HG03460 (cell line): Measurements from ENCODE around the gene KRTAP1-3.
"Not testable (repeated sequence)": the region's sequence is repeated elsewhere in the genome, so short reads cannot be mapped to it uniquely, and the experiment has no call there.

Experiments
- ATAC-seq: cut with Tn5 transposase; IDR thresholded peaks from one replicate; pipeline ENCODE4 v1.9.1; 2021; ENCODE audit not compliant: unreplicated experiment

Gene KRTAP1-3, protein sequence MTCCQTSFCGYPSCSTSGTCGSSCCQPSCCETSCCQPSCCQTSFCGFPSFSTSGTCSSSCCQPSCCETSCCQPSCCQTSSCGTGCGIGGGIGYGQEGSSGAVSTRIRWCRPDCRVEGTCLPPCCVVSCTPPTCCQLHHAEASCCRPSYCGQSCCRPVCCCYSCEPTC

DNA sequence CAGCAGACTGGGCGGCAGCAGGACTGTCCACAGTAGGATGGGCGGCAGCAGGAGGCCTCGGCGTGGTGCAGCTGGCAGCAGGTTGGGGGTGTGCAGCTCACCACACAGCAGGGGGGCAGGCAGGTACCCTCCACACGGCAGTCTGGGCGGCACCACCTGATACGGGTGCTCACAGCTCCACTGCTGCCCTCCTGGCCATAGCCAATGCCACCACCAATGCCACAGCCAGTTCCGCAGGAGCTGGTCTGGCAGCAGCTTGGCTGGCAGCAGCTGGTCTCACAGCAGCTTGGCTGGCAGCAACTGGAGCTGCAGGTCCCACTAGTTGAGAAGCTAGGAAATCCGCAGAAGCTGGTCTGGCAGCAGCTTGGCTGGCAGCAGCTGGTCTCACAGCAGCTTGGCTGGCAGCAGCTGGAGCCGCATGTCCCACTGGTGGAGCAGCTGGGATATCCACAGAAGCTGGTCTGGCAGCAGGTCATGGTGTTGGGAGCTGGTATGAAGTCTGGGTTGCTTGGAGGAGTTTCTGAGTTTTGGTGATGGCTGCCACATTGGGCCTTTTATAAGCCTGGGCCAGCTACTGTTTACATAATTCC lies at the start of gene KRTAP1-3:
Gene KRTAP1-3, minus strand, starts transcription at position 529 of the 590 bp plus-strand sequence. Its CDS starts 53 bp downstream, at position 476.
- ATAC-seq = not testable (repeated sequence)

DNA sequence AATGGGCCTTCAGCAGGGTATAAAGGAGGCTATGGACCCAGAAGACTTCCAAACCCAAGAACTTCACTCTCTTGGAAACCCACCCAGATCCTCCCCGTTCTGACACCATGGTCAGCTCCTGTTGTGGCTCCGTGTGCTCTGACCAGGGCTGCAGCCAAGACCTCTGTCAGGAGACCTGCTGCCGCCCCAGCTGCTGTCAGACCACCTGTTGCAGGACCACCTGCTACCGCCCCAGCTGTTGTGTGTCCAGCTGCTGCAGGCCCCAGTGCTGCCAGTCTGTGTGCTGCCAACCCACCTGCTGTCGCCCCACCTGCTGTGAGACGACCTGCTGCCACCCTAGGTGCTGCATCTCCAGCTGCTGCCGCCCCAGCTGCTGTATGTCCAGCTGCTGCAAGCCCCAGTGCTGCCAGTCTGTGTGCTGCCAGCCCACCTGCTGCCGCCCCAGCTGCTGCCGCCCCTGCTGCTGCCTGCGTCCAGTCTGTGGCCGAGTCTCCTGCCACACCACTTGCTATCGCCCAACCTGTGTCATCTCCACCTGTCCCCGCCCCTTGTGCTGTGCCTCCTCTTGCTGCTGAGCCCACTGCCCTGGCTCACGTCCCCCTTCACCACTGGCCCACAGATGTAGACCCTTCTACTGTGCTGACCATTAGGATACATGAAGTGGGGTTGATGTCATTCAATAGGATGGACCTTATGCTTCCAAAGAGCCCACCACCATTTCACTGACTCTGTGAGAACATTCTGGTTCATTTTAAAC lies 49.6 kb upstream of the KRTAP1-3 start, which contains the start of gene KRTAP4-7:
Gene KRTAP4-7, plus strand, starts transcription at position 51 of the 757 bp plus-strand sequence. Its CDS starts 57 bp downstream, at position 108.
- not testable (repeated sequence) for ATAC-seq

DNA sequence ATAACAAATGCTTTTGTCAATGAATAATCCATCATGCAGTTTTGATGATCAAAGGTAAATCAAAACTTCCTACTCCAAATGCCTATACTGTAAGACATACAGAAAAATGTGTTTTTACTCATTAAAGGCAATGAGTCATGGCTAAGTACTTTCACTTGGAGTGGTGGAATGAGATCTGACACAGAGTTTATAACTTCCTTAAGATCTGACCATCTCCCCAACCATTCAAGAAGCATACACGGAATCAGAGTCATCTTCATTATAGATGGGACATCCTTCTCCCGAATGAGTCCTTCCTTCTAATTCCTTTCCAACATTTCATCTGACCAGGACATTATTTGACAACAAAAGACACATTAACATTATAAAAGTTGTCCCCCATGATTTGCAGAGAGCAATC lies 48.8 kb upstream of the KRTAP1-3 start:
- ATAC-seq = not testable (repeated sequence)

DNA sequence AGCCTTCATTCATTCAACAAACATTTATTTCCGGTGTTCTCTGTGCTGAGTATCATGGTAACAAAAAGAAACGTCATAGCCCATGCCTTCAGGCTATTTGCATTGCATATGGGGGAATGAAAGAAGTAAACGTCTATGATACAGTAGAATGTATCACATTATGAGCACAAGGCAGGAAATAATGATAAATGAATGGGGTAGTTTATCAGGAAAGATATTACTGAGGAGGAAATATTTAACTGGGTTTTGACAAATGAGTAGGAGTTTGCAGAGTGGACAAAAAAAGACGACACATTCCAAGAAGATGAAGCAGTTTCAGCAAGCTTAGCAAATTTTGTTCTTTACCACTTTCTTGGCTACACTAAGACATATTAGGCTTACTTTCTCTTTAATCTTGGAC lies 48.0 kb upstream of the KRTAP1-3 start:
- ATAC-seq = no peak

DNA sequence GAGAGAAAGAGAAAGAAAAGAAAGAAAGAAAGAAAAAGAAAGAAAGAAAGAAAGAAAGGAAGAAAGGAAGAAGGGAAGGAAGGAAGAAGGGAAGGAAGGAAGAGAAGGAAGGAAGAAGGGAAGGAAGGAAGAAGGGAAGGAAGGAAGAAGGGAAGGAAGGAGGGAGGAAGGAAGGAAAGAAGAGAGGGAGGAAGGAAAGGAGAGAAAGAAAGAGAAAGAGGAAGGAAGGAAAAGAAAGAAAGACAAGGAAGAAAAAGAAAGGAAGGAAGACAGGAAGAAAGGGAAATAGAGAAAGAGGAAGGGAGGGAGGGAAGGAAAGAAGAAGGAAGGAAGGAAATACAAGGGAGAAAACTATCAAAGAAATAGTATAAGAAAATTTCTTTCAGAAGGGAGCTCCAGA lies 42.1 kb upstream of the KRTAP1-3 start:
- ATAC-seq = no peak

DNA sequence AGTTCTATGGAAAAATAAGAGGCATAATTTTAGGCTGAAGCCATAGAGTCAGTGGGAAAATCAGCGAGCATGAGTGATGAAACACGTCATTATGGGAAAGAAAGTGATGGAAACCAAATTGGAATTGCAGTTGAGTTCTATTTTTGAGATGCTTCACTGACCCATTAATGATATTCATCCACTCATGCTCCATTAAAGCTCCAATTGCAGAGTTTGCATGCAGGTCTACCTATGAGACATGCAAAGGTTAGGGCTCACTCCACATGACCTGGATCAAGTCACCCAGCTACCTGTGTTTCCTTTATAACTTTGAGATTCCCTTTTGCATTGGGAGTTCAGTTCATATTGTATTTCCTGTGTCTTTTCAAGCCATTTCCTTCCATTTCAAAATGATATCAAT lies 39.0 kb upstream of the KRTAP1-3 start:
- no peak for ATAC-seq

DNA sequence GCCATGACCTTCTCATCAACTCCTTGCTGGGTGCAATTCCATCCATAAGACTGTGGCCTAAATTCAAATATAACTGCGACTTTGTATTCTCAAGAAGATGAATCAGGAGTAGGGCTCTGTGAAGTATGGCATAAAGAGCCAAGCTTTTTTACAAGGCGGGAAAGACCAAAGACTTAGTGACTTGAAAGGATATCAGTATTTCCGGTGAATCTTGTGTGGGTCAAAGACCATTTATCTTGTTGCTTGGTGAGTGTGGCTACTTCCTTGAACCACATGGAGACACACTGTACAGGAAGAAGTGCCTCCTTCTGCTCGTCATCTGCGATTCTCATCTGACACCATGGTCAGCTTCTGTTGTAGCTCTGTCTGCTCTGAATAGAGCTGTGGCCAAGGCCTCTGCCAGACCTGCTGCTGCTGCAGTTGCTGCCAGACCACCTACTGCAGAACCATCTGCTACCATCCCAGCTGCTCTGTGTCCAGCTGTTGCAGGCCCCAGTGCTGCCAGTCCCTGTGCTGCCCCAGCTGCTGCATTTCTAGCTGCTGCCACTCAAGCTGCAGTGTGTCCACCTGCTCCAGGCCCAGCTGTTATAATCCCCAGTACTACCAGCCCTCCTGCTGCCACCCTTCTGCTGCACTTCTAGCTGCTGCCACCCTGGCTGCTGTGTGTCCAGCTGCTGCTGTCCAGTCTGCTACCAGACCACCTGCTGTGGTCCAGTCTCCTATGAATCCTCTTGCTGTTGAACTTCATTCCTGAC lies 37.1 kb upstream of the KRTAP1-3 start:
- ATAC-seq = no peak

DNA sequence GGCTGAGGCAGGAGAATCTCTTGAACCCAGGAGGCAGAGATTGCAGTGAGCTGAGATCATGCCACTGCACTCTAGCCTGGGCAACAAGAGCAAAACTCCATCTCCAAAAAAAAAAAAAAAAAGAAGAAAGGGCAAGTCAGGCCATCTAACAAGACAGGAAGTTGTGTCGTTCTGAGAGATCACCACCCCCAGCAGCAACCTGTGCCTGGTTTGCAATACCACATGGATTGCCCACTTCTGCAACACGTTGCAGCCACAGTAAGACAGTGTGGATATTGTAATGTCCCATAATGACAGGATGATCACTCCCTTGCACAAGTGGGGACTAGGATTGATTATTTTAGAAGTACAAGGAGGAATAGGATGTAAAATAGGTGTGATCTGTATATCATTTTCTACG lies 34.4 kb upstream of the KRTAP1-3 start:
- no peak for ATAC-seq

DNA sequence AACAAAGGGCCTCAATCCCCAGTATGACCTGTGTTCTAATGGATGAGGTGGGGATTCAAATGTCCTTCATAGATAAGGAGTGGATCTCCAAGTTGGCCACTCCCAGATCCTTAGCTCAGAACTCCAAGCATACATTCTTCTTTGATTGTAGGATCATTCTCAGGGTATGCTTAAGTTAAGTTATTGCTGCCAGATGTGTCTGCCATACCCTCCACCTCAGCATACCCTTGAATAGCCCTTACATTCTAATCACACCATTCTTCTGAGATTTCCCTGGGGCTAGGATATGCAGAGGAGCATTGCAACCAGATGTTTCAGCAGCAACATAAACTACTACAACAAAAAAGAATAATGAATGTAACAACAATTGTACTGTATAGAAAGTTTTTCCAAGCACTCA lies 32.6 kb upstream of the KRTAP1-3 start:
- no peak for ATAC-seq

DNA sequence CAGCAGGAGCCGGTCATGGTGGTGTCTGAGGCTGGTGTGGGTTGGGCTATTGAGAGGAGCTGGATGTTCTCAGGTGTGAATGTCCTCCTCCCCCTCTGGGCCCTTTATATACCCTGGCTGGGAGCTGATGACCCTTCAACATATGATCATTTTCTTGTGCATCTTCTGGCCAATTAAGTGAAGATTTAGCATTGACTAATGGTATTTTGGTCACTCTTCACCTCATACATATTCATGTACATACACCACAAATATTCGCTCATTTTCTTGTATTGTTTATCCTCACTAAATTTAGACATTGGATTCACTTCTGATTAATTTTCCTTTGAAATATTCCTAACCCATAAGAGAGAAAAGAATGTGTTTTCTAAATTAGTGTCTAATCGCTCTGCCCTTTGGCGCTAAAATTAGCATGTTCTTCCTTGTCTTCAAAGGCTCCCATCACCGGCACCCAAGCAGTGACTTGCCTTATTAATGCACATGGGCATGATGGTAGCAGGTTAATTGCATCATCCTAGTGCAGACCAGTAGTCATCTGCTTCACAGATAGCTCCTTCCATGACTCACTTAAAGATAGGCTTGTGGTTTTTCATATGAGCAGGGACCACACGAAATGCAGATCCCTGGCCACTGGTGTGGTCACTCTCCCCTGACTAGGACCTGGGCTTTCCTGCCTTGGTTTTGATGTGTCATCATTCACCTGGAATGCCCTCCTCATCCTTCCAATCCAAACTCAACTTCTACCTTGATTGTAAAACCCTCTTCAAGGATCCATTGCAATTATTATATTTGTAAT lies 31.4 kb upstream of the KRTAP1-3 start, which contains the start of gene KRTAP2-4:
Gene KRTAP2-4, minus strand, starts transcription at position 51 of the 796 bp plus-strand sequence. Its CDS starts 34 bp downstream, at position 17.
- ATAC-seq = no peak

DNA sequence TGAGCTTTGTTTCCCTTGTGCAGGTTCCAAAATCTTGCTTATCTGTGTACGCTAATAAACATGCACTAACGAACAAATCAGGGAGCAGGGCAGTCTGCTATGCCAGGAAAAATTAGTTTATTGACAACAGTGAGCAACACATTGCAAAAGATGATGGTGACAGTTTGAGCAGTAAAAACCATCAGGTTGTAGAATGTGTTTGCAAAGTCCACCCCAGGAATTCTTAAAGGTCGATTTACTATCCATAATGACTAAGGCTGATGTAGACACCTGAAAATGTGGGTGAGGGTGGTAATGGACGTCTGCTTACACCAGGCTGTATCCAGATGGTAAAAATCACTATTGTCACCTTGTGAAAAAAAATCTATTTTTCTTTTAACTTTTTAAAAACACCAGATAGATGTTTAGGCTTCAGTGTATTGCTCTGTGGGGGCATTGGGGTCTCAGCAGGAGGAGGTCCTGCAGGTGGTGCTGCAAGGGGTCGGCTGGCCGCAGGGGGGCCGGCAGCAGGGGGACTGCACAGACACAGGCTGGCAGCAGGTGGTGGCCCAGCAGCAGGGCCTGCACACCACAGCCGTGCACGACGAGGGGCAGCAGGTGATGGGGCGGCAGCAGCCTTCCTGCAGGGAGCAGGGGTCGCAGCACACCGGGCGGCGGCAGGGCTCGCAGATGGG lies 30.5 kb upstream of the KRTAP1-3 start:
- not testable (repeated sequence) for ATAC-seq

DNA sequence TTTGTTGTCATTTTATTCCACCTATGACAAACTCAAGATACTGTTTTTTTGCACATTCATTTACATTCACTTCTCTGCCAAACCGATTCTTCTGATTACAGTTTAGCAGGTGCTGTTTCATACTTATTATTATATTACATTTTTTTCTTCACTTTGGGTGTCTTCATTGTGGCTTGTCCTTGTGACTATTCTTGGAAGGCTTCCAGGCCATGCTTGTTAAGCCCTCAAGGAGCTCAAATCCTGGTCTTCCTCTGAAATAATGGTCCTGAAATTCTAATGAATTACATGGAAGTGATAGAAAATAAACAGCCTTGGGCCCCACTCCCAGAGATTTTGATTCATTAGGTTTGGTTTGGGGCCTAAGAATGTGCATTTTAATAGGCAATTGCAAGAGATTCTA lies 29.6 kb upstream of the KRTAP1-3 start:
- no peak for ATAC-seq

DNA sequence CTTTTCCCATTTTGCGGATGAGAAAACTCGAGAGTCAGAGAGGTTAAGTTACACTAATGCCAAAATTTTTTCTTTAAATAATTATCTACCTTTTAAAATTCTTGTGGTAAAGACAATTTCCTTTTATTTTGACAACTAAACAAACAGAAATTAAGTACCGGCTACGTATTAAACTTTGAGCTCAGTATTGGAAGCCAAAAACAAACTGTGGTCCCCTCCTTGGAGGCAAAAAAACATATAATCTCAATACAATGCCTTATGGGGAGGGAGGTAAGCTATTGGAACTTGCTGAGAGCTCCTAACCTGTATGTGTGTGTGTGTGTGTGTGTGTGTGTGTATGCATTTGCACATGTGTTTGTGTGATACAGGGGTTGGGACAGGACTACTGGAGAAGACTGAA lies 28.8 kb upstream of the KRTAP1-3 start:
- ATAC-seq = no peak

DNA sequence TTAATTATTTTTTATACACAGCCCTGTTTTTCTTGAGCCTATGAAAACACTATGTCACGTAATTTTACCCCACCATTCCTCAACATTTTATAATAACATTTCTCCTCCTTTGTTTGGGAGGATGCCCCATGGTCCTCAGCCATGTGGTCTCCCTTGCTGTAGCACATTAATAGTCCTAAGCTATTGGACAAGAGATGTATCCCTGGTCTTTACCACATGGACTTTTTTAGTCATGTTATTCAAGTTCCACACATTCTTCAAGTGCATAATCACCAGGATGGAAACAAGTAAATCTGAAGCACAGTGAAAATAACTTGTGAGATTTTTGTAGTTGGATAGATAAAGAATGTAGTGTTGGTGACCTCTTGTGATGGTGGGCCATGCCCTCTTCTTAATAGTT lies 27.3 kb upstream of the KRTAP1-3 start:
- no peak for ATAC-seq

DNA sequence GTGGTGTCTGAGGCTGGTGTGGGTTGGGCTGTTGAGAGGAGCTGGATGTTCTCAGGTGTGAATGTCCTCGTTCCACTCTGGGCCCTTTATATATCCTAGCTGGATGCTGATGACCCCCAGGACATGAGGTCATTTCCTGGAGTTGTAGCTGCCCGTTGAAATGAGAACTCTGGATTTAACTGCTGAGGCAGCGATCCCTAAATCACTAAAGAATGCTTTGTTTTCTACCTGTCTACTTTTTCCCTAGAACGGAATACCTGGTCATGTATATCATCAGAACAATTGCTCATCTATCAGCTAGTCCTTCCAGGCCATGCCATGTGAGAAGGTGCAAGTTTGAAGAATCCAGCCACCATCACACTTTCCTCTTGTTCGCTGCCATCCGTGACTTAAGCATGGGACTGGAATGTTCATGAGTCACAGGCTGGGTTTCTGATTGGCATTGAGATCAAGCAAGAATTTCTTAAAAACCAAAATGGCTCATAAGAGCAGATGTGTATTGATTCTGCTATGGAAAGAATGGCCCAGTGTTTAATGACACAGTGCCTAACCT lies 25.5 kb upstream of the KRTAP1-3 start, which contains the start of gene KRTAP2-3:
Gene KRTAP2-3, minus strand, starts transcription at position 63 of the 553 bp plus-strand sequence. CDS start 64 bp downstream, outside the sequence.
- ATAC-seq = no peak

DNA sequence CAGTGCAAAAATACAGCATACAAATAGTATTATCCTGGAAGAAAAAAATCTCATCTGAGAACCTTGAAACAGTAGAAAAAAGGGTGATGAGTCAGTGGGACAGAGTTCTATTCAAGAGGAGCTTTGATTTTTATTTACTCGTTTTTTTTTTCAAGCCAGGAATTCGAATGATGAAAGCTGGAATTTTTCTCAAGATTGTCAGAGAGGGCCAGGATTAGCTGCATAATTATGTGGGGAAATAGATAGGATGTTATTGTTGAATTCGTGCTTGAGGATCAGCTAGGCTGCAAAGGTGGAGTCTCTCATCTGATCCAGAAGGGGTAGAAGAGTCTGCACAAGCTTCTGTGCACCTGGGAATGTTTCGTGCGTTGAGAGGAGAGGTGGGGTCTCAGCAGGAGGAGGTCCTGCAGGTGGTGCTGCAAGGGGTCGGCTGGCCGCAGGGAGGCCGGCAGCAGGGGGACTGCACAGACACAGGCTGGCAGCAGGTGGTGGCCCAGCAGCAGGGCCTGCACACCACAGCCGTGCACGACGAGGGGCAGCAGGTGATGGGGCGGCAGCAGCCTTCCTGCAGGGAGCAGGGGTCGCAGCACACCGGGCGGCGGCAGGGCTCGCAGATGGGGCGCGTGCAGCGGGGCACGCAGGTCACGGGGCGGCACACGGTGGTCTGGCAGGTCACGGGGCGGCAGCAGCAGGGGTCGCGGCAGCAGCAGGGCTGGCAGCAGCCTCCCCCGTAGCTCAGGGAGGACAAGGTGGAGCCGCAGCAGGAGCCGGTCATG lies 24.8 kb upstream of the KRTAP1-3 start:
- ATAC-seq = not testable (repeated sequence)

DNA sequence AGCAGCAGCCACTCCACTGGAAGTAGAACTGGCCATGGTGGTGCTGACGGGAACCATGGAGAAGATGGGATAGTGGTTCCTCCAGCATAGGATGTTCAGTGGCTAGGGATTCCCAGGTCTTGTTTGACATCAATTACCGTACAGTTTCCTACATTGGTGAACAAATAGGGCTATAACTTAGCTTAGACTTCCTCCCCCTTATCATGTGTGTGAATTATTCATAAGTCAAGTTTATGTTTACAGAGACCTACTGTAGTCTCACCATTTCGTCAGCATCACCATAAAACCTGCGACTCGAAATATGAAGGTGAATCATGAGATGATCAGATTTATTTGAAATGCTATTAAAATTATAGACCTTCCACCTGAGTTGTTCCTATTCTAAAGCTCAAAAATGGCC lies 24.1 kb upstream of the KRTAP1-3 start:
- ATAC-seq = no peak

DNA sequence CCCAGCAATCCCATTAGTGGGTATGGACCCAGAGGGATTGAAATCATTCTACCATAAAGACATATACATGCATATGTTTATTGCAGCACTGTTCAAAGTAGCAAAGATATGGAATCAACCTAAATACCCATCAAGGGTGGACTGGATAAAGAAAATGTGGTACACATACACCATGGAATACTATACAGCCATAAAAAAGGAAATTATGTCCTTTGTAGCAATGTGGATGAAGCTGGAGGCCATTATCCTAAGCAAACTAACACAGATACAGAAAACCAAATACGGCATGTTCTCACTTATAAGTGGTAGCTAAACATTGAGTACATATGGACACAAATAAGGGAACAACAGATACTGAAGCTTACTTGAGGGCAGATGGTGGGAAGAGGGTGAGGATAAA lies 22.9 kb upstream of the KRTAP1-3 start:
- ATAC-seq = no peak

DNA sequence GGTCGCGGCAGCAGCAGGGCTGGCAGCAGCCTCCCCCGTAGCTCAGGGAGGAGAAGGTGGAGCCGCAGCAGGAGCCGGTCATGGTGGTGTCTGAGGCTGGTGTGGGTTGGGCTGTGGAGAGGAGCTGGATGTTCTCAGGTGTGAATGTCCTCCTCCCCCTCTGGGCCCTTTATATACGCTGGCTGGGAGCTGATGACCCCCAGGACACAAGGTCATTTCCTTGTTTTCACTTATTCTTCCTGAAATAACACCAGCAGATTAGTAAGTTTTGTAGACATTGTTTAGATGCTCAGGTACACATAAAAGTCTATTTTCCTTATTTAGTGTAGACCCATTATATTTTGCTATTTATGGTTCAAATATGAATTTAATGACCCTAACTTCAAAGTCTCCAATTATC lies 20.5 kb upstream of the KRTAP1-3 start, which contains the start of gene KRTAP2-2:
Gene KRTAP2-2, minus strand, starts transcription at position 101 of the 400 bp plus-strand sequence. Its CDS starts 19 bp downstream, at position 82.
- not testable (repeated sequence) for ATAC-seq
